HG03575 (cell line): ENCODE results near the gene INHBC.
A peak's percentile ranks its signal among the peaks of the same experiment; 100 is the strongest.

Experiments
- ATAC-seq: cut with Tn5 transposase; IDR thresholded peaks from one replicate; pipeline ENCODE4 v1.9.1; 2021; ENCODE audit not compliant: unreplicated experiment, insufficient number of reproducible peaks, low FRiP score; ENCODE audit errors: extremely low read depth

INHBC gene

DNA sequence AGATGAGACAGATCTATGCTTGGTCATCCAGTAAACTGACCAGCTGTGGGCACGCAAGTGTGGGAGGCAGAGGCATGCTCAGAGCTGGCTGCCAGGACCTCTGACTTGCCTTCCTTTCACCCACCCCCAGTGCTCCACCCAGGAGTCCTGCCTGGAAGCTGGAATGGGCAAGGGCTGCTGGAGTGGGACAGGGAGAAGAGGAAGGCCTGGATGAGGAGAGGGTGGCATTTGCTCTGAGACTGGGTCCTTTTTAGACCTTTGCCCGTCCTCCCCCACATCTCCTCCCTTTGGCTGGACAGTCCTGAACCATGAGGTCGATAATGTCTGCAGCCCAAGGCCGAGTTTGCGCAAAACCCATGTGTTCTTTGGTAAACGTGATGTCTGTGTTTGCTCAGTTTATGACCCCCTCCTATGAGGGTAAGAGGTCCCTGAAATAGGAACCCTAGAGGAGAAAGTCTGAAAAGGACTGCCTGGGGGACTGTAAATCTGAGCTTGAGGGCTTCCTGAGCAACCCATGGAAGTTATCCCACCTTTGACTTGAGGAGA, 16.7 kb downstream of the INHBC start:
- no peak for ATAC-seq

DNA sequence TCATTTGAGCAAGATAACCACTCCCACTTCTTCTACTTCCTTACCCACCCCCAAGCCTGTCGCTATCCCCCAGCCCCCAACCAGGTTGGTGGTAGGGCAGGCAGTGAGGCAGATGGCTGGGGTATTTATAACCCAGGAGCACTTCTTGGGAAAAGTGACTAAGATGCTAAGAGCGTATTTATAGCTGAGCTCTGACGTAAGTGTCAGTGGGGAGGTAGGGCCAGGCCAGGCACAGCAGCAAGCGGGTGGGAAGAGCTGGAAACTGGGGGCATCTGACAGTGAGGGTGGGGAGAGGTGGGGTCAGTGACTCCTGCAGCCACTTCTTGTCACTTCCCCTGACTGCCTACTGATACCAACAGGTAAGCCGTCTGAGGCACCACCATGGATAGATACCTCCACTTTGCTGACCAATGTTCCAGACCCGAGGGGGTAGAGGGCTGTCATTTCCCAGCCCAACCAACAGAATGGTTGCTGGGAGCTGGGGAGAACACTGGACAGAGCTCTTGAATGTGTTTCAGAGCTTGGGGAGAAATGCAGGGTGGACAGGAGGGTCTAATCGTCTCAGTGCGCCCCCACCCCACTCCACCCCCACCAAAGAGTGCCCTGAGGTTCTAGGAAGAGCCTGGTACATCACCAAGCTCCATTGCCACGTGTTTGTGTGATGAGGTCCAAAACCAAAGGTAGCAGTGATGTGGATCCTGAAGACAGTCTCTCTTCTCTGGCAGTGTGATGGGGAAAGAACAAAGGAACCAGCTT, 17.8 kb downstream of the INHBC start:
- no peak for ATAC-seq

DNA sequence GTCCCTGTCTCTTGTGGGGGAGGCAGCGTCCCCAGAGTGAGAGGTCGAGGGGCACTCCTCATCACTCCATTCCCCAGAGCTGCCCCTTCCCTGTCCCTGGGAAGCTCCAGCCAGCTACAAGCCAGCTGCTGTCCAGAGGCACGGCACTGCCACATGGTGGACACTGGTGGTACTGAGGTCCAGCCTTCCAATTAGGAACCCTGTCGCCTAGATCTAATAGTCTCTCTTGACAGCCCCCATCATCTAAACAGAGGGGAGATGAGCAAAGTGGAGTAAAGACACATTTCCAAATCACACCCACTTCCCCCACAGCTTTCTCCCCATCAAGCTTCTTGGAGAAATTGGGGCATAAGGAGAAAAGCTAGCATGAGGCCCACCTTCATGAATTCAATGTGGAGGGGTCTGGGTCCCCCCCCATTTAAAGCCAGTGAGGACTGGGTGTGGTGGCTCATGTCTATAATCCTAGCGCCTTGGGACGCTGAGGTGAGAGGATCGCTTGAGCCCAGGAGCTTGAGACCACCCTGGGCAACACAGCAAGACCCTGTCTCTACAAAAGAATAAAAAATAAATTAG, 18.4 kb downstream of the INHBC start:
- no peak for ATAC-seq

DNA sequence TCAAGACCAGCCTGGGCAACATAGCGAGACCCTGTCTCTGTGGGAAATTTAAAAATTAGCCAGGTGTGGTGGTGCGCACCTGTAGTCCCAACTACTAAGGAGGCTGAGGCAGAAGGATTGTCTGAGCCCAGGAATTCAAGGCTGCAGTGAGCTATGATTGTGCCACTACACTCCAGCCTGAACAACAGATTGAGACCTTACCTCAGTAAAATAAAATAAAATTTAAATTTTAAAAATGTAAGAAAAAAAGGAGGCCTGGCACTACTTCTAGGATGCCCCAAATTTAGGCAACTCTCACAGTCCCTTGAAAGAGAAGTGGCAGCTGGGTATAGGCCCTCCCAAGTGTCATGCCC, 19.6 kb downstream of the INHBC start:
- ATAC-seq = no peak

DNA sequence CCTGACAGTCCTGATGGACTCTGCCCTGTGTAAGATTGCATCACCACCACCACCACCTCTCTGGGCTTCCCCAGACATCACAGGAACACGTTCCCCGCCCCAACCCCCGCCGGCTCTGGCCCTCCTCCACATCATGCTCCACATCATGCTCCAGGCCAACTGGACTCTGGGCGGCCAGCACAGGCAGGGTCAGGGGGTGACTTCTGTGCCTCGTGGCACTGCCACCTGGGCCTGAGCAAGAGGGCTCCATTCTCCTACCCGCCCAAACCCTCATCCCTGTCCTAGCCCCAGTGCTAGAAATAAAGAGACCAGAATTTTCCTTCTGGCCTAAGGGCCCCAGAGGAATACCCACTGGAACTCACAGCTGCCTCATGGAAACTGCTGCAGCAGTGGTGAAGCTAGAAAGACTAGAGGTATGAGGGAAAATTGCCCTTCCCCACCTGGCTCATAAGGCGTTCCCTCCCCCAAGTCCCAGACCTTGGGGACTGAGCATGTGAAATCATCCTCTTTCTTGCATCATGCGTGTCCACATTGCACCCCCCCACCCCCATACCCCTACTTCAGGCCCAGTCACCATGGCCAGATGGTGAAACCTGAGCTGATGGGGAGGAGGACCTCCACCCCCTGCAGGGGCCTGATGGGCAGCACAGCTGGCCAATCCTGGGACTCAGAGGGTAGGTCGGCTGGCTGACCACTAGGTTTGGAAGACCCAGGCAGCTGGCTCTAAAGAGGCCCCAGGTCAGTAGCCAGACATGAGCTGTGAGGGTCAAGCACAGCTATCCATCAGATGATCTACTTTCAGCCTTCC, 20.2 kb downstream of the INHBC start, which contains the start of gene INHBE:
Gene INHBE, plus strand, starts transcription at position 742 of the 808 bp plus-strand sequence. CDS start 230 bp downstream, outside the sequence.
- ATAC-seq = no peak

DNA sequence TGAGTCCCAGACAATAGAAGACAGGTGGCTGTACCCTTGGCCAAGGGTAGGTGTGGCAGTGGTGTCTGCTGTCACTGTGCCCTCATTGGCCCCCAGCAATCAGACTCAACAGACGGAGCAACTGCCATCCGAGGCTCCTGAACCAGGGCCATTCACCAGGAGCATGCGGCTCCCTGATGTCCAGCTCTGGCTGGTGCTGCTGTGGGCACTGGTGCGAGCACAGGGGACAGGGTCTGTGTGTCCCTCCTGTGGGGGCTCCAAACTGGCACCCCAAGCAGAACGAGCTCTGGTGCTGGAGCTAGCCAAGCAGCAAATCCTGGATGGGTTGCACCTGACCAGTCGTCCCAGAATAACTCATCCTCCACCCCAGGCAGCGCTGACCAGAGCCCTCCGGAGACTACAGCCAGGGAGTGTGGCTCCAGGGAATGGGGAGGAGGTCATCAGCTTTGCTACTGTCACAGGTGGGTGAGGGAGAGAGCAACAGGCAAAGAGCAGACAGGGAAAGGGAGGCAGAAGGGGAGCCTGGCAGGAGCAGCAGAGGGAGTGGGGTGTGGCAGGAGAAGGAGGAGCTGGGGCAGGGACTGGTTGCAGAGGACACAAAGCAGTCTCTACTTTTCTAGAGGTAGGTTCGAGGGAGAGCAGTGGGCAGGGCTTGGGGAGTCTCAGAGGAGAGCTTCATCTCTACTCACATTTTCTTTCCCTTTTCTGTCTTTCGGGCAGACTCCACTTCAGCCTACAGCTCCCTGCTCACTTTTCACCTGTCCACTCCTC, 21.0 kb downstream of the INHBC start:
- ATAC-seq = no peak

DNA sequence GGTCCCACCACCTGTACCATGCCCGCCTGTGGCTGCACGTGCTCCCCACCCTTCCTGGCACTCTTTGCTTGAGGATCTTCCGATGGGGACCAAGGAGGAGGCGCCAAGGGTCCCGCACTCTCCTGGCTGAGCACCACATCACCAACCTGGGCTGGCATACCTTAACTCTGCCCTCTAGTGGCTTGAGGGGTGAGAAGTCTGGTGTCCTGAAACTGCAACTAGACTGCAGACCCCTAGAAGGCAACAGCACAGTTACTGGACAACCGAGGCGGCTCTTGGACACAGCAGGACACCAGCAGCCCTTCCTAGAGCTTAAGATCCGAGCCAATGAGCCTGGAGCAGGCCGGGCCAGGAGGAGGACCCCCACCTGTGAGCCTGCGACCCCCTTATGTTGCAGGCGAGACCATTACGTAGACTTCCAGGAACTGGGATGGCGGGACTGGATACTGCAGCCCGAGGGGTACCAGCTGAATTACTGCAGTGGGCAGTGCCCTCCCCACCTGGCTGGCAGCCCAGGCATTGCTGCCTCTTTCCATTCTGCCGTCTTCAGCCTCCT, 21.6 kb downstream of the INHBC start:
- ATAC-seq = no peak

DNA sequence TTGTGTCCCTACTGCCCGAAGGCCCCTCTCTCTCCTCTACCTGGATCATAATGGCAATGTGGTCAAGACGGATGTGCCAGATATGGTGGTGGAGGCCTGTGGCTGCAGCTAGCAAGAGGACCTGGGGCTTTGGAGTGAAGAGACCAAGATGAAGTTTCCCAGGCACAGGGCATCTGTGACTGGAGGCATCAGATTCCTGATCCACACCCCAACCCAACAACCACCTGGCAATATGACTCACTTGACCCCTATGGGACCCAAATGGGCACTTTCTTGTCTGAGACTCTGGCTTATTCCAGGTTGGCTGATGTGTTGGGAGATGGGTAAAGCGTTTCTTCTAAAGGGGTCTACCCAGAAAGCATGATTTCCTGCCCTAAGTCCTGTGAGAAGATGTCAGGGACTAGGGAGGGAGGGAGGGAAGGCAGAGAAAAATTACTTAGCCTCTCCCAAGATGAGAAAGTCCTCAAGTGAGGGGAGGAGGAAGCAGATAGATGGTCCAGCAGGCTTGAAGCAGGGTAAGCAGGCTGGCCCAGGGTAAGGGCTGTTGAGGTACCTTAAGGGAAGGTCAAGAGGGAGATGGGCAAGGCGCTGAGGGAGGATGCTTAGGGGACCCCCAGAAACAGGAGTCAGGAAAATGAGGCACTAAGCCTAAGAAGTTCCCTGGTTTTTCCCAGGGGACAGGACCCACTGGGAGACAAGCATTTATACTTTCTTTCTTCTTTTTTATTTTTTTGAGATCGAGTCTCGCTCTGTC, 22.3 kb downstream of the INHBC start:
- no peak for ATAC-seq

DNA sequence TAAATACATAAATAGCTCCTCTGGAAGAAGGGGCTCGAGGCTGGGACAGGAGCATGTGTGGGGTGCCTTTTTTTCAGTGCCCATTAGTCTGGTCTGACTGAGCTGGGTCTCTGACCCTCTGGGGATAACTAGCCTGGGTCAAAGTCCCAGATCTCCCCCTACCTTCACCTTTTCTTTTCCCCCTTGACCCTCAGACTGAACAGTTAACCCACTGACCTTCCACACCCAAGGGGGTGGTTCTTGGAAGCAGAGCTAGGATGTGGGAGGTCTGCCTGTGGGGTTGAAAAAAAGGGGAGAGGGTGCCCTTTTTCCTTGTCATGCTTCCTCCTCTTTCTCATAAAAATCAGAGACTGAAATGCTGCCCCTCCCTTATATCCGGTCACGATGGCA, 24.1 kb downstream of the INHBC start:
- no peak for ATAC-seq

DNA sequence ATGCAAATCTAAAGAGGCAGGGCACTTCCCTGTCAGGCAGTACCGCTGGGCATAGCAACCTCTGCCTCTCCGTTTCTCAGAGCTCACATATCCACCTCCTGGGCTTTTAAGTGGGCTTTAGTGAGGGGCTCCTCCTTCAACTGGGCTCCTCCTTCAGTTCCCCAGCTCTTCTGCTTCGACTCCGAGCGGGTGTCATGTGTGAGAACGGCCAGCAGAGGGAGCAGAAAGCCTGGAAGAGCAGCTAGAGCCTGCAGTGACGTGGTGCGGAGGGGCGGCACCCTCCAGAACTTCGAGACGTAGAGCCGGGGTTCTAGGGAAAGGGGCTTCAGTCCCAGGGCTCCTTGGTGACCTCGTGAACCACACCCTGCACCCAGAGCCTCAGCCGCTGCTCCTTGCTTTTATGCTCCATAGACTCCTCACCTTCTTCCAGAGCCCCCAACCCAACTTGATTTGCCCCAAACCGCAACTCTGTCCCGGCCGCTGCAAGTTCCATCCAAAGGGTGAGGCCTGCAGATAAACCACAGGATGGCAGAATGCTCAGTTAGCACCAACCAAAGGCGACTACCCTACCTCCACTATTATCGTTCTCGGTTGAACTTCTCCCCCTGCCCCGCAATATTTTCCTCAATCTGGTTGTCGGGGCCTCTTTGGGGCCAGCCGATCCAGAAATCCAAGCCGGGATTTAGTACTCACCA, 24.6 kb downstream of the INHBC start:
- peak; percentile 26 for ATAC-seq

DNA sequence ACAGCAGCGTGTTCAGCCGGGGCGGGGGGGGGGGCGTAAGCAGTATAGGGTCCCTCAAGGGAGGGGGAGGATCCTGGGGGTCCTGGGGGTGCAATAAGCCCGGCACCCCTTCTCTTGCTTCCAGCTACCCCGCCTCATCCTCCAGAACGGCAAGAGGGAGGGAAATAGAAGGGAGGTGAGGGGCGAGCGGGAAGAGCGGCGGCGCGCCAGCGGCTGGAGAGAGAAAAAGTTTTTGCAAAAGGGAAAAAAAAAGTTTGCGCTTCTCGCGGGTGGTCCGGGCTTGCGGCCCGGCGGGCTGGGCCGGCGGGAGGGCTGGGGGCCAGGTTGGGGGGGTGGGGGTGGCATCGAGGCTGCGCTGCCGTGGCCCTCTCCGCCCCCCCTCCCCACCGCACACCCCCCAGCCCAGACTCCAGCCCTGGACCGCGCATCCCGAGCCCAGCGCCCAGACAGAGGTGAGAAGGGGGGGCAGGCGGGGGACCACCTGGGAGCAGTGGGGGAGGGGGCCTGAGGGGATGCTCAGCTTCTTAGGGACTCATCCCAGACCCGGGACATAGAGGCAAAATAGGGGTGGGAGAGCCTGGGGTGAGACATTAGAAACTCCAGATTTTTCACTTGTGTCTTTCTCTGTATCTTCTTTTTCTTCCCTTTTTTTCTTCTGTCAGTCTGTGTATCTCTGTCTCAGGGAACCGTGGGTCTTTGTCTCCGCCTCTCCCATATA, 25.3 kb downstream of the INHBC start, which contains the start of gene GLI1:
Gene GLI1, plus strand, starts transcription at position 36 of the 718 bp plus-strand sequence. CDS start 3,907 bp downstream, outside the sequence.
- ATAC-seq = no peak

DNA sequence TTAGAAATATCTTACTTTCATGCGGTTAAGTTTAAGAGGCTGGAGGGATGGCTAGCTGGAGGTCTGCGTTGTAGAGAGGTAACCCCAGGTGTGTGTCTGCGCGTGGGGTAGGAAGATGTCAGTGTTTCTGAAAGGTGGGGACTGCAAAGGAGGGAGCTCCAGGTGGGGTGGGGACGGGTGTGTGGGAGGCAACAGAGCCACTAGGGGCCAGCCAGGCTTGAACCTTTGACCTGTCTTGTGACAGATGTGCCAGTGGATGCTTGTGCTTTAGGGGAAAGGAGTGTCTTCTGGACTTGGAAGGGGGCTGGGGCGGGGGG, 25.8 kb downstream of the INHBC start:
- no peak for ATAC-seq

DNA sequence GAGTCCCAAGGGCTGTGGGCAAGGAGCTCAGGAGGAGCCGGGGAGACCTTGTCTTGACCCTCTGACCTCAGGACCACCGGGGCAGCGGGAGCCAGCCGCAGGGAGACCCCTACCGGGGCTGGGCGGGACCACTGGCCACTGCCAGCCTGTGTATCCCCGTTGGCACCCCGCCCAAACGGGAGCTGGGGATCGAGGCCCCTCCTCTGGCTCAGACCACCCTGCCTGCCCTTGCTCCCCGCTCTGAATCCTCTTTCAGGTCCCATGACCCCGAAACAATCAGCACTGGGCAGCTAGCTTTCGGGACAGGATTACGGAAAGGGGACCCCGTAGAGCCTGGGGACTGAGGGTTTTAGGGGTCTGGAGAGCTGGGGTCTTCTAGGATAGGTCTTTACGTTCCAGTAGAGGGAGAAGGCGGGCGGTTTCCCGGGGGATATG, 26.3 kb downstream of the INHBC start:
- ATAC-seq = no peak

DNA sequence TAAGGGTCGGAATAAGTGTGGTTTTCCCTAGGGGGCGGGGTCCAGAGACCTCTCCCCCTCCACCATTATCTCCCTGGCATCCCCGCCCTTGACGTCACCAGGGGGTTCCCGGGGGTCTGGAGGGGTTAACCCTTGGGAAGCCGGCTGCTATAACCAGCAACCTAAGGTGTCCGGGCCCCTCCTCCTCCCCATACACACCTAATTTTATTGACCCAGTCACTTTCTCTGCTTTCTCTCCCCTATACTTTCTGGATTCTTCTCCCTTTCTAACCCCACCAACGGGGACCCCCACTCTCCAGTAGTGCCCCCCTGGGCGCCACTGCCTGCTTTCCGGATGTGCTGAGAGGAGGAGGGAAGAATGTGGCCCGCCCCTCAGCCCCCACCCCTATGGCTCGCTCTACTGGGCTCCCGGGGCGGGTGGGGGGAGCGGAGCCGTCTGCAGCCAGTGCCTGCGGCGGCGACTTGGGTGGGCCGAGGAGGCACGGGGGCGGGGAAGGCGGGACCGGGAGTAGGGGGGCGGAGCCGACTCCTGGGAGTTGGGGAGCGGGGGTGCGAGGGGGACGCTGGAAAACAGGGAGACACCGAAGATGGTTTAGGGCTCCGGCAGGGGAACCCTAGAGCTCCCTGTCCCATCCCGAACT, 26.8 kb downstream of the INHBC start:
- no peak for ATAC-seq

DNA sequence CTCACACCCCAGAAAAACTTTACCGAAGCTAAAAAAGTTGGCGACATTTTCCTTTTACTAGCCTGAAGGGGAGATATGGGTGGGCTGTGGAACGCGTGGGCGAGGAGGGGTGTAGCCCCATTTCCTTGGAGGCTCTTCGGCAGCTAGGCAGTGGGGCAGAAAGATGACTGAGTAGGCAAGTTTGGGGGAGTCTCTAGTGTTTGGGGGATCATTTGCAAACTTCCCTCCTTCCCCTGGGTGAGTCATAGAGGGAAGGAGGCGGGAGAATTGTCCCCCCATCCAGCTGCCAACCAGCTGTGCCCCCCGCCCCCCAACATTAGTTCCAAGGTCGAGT, 27.3 kb downstream of the INHBC start:
- ATAC-seq = no peak

DNA sequence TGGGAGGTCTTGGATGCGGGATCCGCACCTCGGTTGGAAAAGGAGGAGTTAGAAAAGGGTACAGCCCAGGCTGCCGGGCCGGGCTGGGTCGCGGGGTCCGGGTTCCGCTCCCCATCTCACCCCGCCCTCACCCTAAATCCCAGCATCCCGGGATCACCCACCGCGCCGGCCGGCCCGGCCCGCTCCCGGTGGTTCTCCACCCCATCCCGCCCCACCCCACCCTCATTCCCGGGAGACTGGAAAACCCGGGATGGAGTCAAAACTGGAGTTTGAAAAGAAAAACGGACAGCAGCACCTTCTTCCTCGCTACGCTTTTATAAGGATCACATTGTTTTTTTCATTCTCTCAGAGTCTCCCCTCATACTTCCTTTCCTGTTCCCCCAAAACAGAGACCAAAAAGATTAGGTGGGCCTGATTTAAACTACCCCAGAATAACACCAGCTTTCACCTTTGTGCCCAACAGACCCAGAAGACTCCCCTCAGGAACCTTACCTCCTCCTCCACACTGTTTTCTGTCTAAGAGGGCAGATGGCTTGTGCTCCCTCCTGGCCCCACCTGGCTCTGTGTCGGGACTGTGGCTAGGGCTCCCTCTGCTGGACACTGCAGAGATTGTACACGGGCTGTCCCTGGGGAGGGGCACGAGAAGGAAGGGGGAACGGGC, 27.8 kb downstream of the INHBC start:
- no peak for ATAC-seq
